ENCODE results near the gene ST3GAL4. TPM values are rescaled to one million over a fixed set of nuclear protein-coding genes. Genes with fewer than 3 reads are reported as not detected.

The ST3GAL4 gene
- total RNA-seq, 1 experiment from 2014 or later, result 46.2 TPM

GRCh38 chr11:126415128-126415527 lies 59.6 kb downstream of the ST3GAL4 start:
- H3K4me2 ChIP-seq, result no peak overlapping the region
- H3K9me3 ChIP-seq (ENCODE audit: insufficient read depth, low read depth), result no peaks in the 10 kb centered on the region
- peaks cover 3% of the 10 kb centered on the region; the same call in 1 of the 2 replicates for H3K36me3 ChIP-seq (ENCODE audit: low read depth)
- H2AFZ ChIP-seq, result no peak overlapping the region
- H3F3A ChIP-seq (ENCODE audit: insufficient read depth, low read depth), result peaks cover 5% of the 10 kb centered on the region; the same call in 1 of the 2 replicates
- no peaks in the 10 kb centered on the region for H4K20me1 ChIP-seq (ENCODE audit: insufficient read depth)
- intact Hi-C loops (cut with micrococcal nuclease; ENCODE audit: unreplicated experiment), result no loop called here
- H3K9me2 ChIP-seq (ENCODE audit: insufficient read depth), result no peaks in the 10 kb centered on the region
- H3K79me2 ChIP-seq (ENCODE audit: low read depth), result no peaks in the 10 kb centered on the region
- H3K4me3 ChIP-seq, result no peak overlapping the region
- H3K27ac ChIP-seq, result no peak overlapping the region
- no peaks in the 10 kb centered on the region for H3K27me3 ChIP-seq (ENCODE audit: insufficient read depth, low read depth)
- no peaks in the 10 kb centered on the region for H3K4me1 ChIP-seq (replicated peaks; ENCODE audit: insufficient read depth)
- ChIA-PET CTCF (no interaction called here), POLR2A (ENCODE audit: unreplicated experiment) (interaction anchor here (0.5 kb wide), 1 partner anchor 29 kb away, joined by 7 read pairs; no protein-coding TSS in a partner anchor)
- BruUV-seq (replicated peaks), result no TSS peak
- no peak for DNase-seq
- TF ChIP-seq CTCF (conservative IDR thresholded peaks at IDR 0.05) (no peak), EZH2 (IDR thresholded peaks at IDR 0.05; ENCODE audit: low read depth) (no peak)

GRCh38 chr11:126415669-126416420 lies 60.4 kb downstream of the ST3GAL4 start:
- Histone ChIP-seq H3K27ac (no peak overlapping the region), H3K4me2 (no peak overlapping the region), H3K27me3 (ENCODE audit: insufficient read depth, low read depth) (no peaks in the 10 kb centered on the region), H3K4me3 (no peak overlapping the region), H3K9me2 (ENCODE audit: insufficient read depth) (no peaks in the 10 kb centered on the region), H3K4me1 (replicated peaks; ENCODE audit: insufficient read depth) (no peaks in the 10 kb centered on the region), H3K9me3 (ENCODE audit: insufficient read depth, low read depth) (no peaks in the 10 kb centered on the region), H3K79me2 (ENCODE audit: low read depth) (no peaks in the 10 kb centered on the region), H2AFZ (no peak overlapping the region), H3K36me3 (ENCODE audit: low read depth) (peaks cover 3% of the 10 kb centered on the region; the same call in 1 of the 2 replicates), H3F3A (ENCODE audit: insufficient read depth, low read depth) (peaks cover 5% of the 10 kb centered on the region; the same call in 1 of the 2 replicates), H4K20me1 (ENCODE audit: insufficient read depth) (no peaks in the 10 kb centered on the region)
- intact Hi-C loops (cut with micrococcal nuclease; ENCODE audit: unreplicated experiment), result no loop called here
- no peak for TF ChIP-seq EZH2 (IDR thresholded peaks at IDR 0.05; ENCODE audit: low read depth)
- TF ChIP-seq CTCF (conservative IDR thresholded peaks at IDR 0.05), result no peak
- POLR2A ChIA-PET (ENCODE audit: unreplicated experiment), result interaction anchor here (0.5 kb wide), 1 partner anchor 29 kb away, joined by 7 read pairs; no protein-coding TSS in a partner anchor
- CTCF ChIA-PET, result no interaction called here
- DNase-seq, result no peak
- BruUV-seq (replicated peaks), result no TSS peak

GRCh38 chr11:126416542-126417090 lies 61.1 kb downstream of the ST3GAL4 start:
- Histone ChIP-seq H3K27ac (no peak overlapping the region), H3K4me1 (replicated peaks; ENCODE audit: insufficient read depth) (no peaks in the 10 kb centered on the region), H3K9me3 (ENCODE audit: insufficient read depth, low read depth) (no peaks in the 10 kb centered on the region), H3K27me3 (ENCODE audit: insufficient read depth, low read depth) (no peaks in the 10 kb centered on the region), H3K4me3 (no peak overlapping the region), H3K9me2 (ENCODE audit: insufficient read depth) (no peaks in the 10 kb centered on the region), H3F3A (ENCODE audit: insufficient read depth, low read depth) (peaks cover 5% of the 10 kb centered on the region; the same call in 1 of the 2 replicates), H3K36me3 (ENCODE audit: low read depth) (peaks cover 3% of the 10 kb centered on the region; the same call in 1 of the 2 replicates), H3K4me2 (no peak overlapping the region), H3K79me2 (ENCODE audit: low read depth) (no peaks in the 10 kb centered on the region), H2AFZ (no peak overlapping the region), H4K20me1 (ENCODE audit: insufficient read depth) (no peaks in the 10 kb centered on the region)
- DNase-seq, result no peak
- no peak for TF ChIP-seq CTCF (conservative IDR thresholded peaks at IDR 0.05)
- TF ChIP-seq EZH2 (IDR thresholded peaks at IDR 0.05; ENCODE audit: low read depth), result no peak
- ChIA-PET POLR2A (ENCODE audit: unreplicated experiment) (no interaction called here), CTCF (no interaction called here)
- BruUV-seq (replicated peaks), result no TSS peak
- intact Hi-C loops (cut with micrococcal nuclease; ENCODE audit: unreplicated experiment), result no loop called here

Data from PC-9 (cell line).